Esophagus muscularis mucosa (tissue), 3 donors: ENCODE data around the gene B3GNT5.

ENCODE experiments used
- CTCF ChIP-seq, 3 experiments: fragments of 200-600 bp in 2 of 3; fragments of 450-650 bp in 1 of 3; sonication (generic) in 2 of 3; IDR thresholded peaks; one replicate each; pipeline ENCODE4 v1.5.1; 2017 to 2019; ENCODE audit warnings: antibody characterized with exemption in 3 of 3, mild to moderate bottlenecking in 2 of 3, moderate library complexity in 1 of 3
- EP300 ChIP-seq: sonication (generic); formaldehyde crosslinking; IDR thresholded peaks from one replicate; pipeline ENCODE4 v1.6.1; 2017; ENCODE audit warnings: antibody characterized with exemption

- TF ChIP-seq CTCF (IDR thresholded peaks at IDR 0.05), result no peak
- no peak for TF ChIP-seq EP300
Measured at GRCh38 chr3:183224180-183224970, 28.7 kb upstream of the B3GNT5 start.
